HEK293 (cell line): Measurements from ENCODE around the gene PPHLN1.

ENCODE experiments used
- CTCF ChIA-PET: fragments of 350-600 bp; formaldehyde crosslinking; extraction: SDS; loops from one replicate; lab custom pipeline; 2021; ENCODE audit warnings: antibody characterized with exemption; lab: Yijun Ruan, JAX
- POLR2A ChIA-PET: fragments of 300-600 bp; formaldehyde crosslinking; extraction: SDS; loops from one replicate; lab custom pipeline; 2020; ENCODE audit warnings: antibody characterized with exemption, inconsistent platforms; lab: Yijun Ruan, JAX
- H3K27ac ChIP-seq: fragments of 200-500 bp; sonication (Bioruptor generic); 2 replicates; pipeline ENCODE4 v1.5.1; 2014; ENCODE audit warnings: low read depth, low read length, control low read depth, inconsistent platforms; ENCODE audit errors: extremely low read depth
- H3K36me3 ChIP-seq, 2 experiments: fragments of 200-500 bp in 1 of 2; sonication (Bioruptor generic) in 1 of 2; 1 replicate in 1 of 2; 2 replicates in 1 of 2; pipeline ENCODE4 v1.5.1; 2014 to 2017; ENCODE audit warnings: inconsistent platforms in 2 of 2, low read length in 2 of 2; ENCODE audit not compliant: control insufficient read depth in 2 of 2, insufficient read depth in 1 of 2
- H3K4me1 ChIP-seq: fragments of 200-500 bp; sonication (Bioruptor generic); 2 replicates; pipeline ENCODE4 v1.5.1; 2014; ENCODE audit warnings: mild to moderate bottlenecking, low read length, inconsistent platforms; ENCODE audit not compliant: control insufficient read depth, insufficient read depth
- H3K4me3 ChIP-seq: 2 replicates; pipeline ENCODE4 v1.5.1; 2011; ENCODE audit warnings: low read depth, mild to moderate bottlenecking, control low read depth, low read length, moderate library complexity
- H3K9me3 ChIP-seq: fragments of 200-500 bp; sonication (Bioruptor generic); 2 replicates; pipeline ENCODE4 v1.5.1; 2014; ENCODE audit warnings: low read depth, low read length, inconsistent platforms; ENCODE audit not compliant: control insufficient read depth, insufficient read depth
- FEZF1 ChIP-seq: fragments of 450-650 bp; formaldehyde crosslinking; IDR thresholded peaks from 2 replicates; pipeline ENCODE4 v1.5.1; 2016; ENCODE audit warnings: missing biosample characterization, missing genetic modification characterization
- KLF1 ChIP-seq: fragments of 450-650 bp; formaldehyde crosslinking; IDR thresholded peaks from 2 replicates; pipeline ENCODE4 v1.5.1; 2016; ENCODE audit warnings: missing biosample characterization, missing genetic modification characterization
- MEIS1 ChIP-seq: sonication (generic); formaldehyde crosslinking; IDR thresholded peaks from 2 replicates; pipeline ENCODE4 v1.8.1; 2022; ENCODE audit warnings: missing genetic modification reagents, mild to moderate bottlenecking, borderline replicate concordance
- PRDM1 ChIP-seq: fragments of 450-650 bp; formaldehyde crosslinking; IDR thresholded peaks from 2 replicates; pipeline ENCODE4; 2016; ENCODE audit warnings: missing biosample characterization, missing genetic modification characterization
- SCRT1 ChIP-seq: fragments of 450-650 bp; formaldehyde crosslinking; IDR thresholded peaks from 2 replicates; pipeline ENCODE4 v1.5.1; 2016; ENCODE audit warnings: missing biosample characterization, missing genetic modification characterization, borderline replicate concordance
- SCRT2 ChIP-seq: fragments of 450-650 bp; formaldehyde crosslinking; IDR thresholded peaks from 2 replicates; pipeline ENCODE4 v1.5.1; 2016; ENCODE audit warnings: missing biosample characterization, missing genetic modification characterization
- ZBTB26 ChIP-seq: fragments of 450-650 bp; formaldehyde crosslinking; optimal IDR thresholded peaks from 2 replicates; pipeline ENCODE3; 2016; ENCODE audit warnings: missing biosample characterization, mild to moderate bottlenecking, missing genetic modification characterization
- ZFHX2 ChIP-seq: fragments of 450-650 bp; formaldehyde crosslinking; conservative IDR thresholded peaks from 2 replicates; pipeline ENCODE4 v1.5.1; 2016; ENCODE audit warnings: missing biosample characterization, missing genetic modification characterization
- ZNF10 ChIP-seq: fragments of 450-650 bp; formaldehyde crosslinking; IDR thresholded peaks from 2 replicates; pipeline ENCODE4 v1.5.1; 2017; ENCODE audit warnings: missing biosample characterization, missing genetic modification characterization
- ZNF394 ChIP-seq: fragments of 450-650 bp; formaldehyde crosslinking; IDR thresholded peaks from 2 replicates; pipeline ENCODE4 v1.5.1; 2016; ENCODE audit warnings: missing biosample characterization, missing genetic modification characterization, mild to moderate bottlenecking, moderate library complexity, borderline replicate concordance
- ZNF580 ChIP-seq: fragments of 450-650 bp; formaldehyde crosslinking; IDR thresholded peaks from 2 replicates; pipeline ENCODE4 v1.5.1; 2016; ENCODE audit warnings: missing biosample characterization, missing genetic modification characterization
- ZNF623 ChIP-seq: fragments of 450-650 bp; formaldehyde crosslinking; IDR thresholded peaks from 2 replicates; pipeline ENCODE4 v1.5.1; 2016; ENCODE audit warnings: missing biosample characterization, missing genetic modification characterization
- ZNF692 ChIP-seq: fragments of 450-650 bp; formaldehyde crosslinking; IDR thresholded peaks from 2 replicates; pipeline ENCODE4 v1.5.1; 2016; ENCODE audit warnings: missing biosample characterization, missing genetic modification characterization
- ZSCAN4 ChIP-seq: fragments of 450-650 bp; formaldehyde crosslinking; IDR thresholded peaks from 2 replicates; pipeline ENCODE4 v1.5.1; 2017; ENCODE audit warnings: missing biosample characterization, missing genetic modification characterization

Gene PPHLN1

GRCh38 chr12:42481368-42481767 is 155.4 kb downstream of the PPHLN1 start:
- POLR2A ChIA-PET, result no interaction called here
- no peaks in the 10 kb centered on the region; a peak in 1 of 3 replicates for H3K36me3 ChIP-seq

GRCh38 chr12:42482041-42482747 is 156.2 kb downstream of the PPHLN1 start:
- Histone ChIP-seq H3K9me3 (no peaks in the 10 kb centered on the region), H3K36me3 (no peaks in the 10 kb centered on the region), H3K4me3 (peak overlapping the region; percentile 85), H3K4me1 (peaks cover 11% of the 10 kb centered on the region), H3K27ac (peak overlapping the region; percentile 11; the same call in 1 of the 2 replicates)
- TF ChIP-seq SCRT1 (tag by site-specific recombination) (peak; percentile 90), ZNF580 (tag by site-specific recombination) (no peak), ZFHX2 (no peak), MEIS1 (CRISPR knock-in tag) (no peak), ZBTB26 (no peak), KLF1 (tag by site-specific recombination) (no peak), SCRT2 (peak; percentile 94), ZNF10 (tag by site-specific recombination) (peak; percentile 72; the same call in 1 of the 2 replicates), ZSCAN4 (tag by site-specific recombination) (no peak), ZNF623 (tag by site-specific recombination) (no peak), ZNF692 (no peak), PRDM1 (tag by site-specific recombination) (0 out of 2 replicates have a peak, but pooled peaks have one; percentile 11), FEZF1 (no peak)
- ChIA-PET POLR2A (interaction anchor here (0.7 to 1.3 kb wide), 2 partner anchors 88 to 306 kb away, joined by 3 to 4 read pairs; no protein-coding TSS in a partner anchor), CTCF (interaction anchor here (0.6 to 4.6 kb wide), 25 partner anchors 9 to 865 kb away, joined by 3 to 26 read pairs (median 4); no protein-coding TSS in a partner anchor)

More at GRCh38 chr12:42481368-42481767, 155.4 kb downstream of the PPHLN1 start:
- Histone ChIP-seq H3K4me3 (no peak overlapping the region), H3K4me1 (peaks cover 11% of the 10 kb centered on the region), H3K9me3 (no peaks in the 10 kb centered on the region), H3K27ac (no peak overlapping the region)
- CTCF ChIA-PET, result interaction anchor here (0.6 to 4.6 kb wide), 6 partner anchors 88 to 800 kb away, joined by 3 to 26 read pairs (median 4); no protein-coding TSS in a partner anchor
- TF ChIP-seq ZNF394 (tag by site-specific recombination) (peak; percentile 54; the same call in 1 of the 2 replicates), ZNF580 (tag by site-specific recombination) (no peak)
